C4-2B (cell line): Measurements from ENCODE around the gene FBXL20.
"Not testable (repeated sequence)": the region's sequence is repeated elsewhere in the genome, so short reads cannot be mapped to it uniquely, and the experiment has no call there.

ENCODE experiments used
- ZFX ChIP-seq: fragments of 450-650 bp; IDR thresholded peaks from 2 replicates; pipeline ENCODE4 v1.6.1; 2017
- TF ChIP-seq, protein P1 (sequence below): fragments of 450-650 bp; conservative IDR thresholded peaks from 2 replicates; pipeline ENCODE4 v1.5.1; 2017; ENCODE audit warnings: mild to moderate bottlenecking

GRCh38 chr17:39334008-39334744 lies 67.2 kb downstream of the FBXL20 start:
- TF ChIP-seq, protein P1, sequence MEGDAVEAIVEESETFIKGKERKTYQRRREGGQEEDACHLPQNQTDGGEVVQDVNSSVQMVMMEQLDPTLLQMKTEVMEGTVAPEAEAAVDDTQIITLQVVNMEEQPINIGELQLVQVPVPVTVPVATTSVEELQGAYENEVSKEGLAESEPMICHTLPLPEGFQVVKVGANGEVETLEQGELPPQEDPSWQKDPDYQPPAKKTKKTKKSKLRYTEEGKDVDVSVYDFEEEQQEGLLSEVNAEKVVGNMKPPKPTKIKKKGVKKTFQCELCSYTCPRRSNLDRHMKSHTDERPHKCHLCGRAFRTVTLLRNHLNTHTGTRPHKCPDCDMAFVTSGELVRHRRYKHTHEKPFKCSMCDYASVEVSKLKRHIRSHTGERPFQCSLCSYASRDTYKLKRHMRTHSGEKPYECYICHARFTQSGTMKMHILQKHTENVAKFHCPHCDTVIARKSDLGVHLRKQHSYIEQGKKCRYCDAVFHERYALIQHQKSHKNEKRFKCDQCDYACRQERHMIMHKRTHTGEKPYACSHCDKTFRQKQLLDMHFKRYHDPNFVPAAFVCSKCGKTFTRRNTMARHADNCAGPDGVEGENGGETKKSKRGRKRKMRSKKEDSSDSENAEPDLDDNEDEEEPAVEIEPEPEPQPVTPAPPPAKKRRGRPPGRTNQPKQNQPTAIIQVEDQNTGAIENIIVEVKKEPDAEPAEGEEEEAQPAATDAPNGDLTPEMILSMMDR = not testable (repeated sequence)
- TF ChIP-seq ZFX = not testable (repeated sequence)
